ENCODE measurements around the gene PSAPL1.

Gene PSAPL1

GRCh38 chr4:7388627-7389026 lies 46.1 kb downstream of the PSAPL1 start:
- H3K27me3 ChIP-seq (replicated peaks; ENCODE audit: control insufficient read depth, insufficient read depth, low read length) = no peaks in the 10 kb centered on the region
- no peak for TF ChIP-seq CTCF (IDR thresholded peaks at IDR 0.05; ENCODE audit: insufficient read depth, low read length, poor library complexity, severe bottlenecking)
- no peaks in the 10 kb centered on the region for H3K36me3 ChIP-seq (ENCODE audit: control insufficient read depth, insufficient read depth, low read length)
- no peak for DNase-seq (ENCODE audit: extremely low read depth, insufficient read length)
- no peak overlapping the region for H3K4me3 ChIP-seq (replicated peaks; ENCODE audit: low read depth, low read length)

GRCh38 chr4:7387925-7388324 lies 46.8 kb downstream of the PSAPL1 start:
- no peak for DNase-seq (ENCODE audit: extremely low read depth, insufficient read length)
- Histone ChIP-seq H3K27me3 (replicated peaks; ENCODE audit: control insufficient read depth, insufficient read depth, low read length) (no peaks in the 10 kb centered on the region), H3K4me3 (replicated peaks; ENCODE audit: low read depth, low read length) (no peak overlapping the region), H3K36me3 (ENCODE audit: control insufficient read depth, insufficient read depth, low read length) (no peaks in the 10 kb centered on the region)
- no peak for TF ChIP-seq CTCF (IDR thresholded peaks at IDR 0.05; ENCODE audit: insufficient read depth, low read length, poor library complexity, severe bottlenecking)

- DNase-seq (ENCODE audit: extremely low read depth, insufficient read length) = no peak
- TF ChIP-seq CTCF (IDR thresholded peaks at IDR 0.05; ENCODE audit: insufficient read depth, low read length, poor library complexity, severe bottlenecking) = no peak
- H3K36me3 ChIP-seq (ENCODE audit: control insufficient read depth, insufficient read depth, low read length) = no peaks in the 10 kb centered on the region
- no peaks in the 10 kb centered on the region; the same call in 1 of the 2 replicates for H3K27me3 ChIP-seq (replicated peaks; ENCODE audit: control insufficient read depth, insufficient read depth, low read length)
- no peak overlapping the region for H3K4me3 ChIP-seq (replicated peaks; ENCODE audit: low read depth, low read length)
Observed at GRCh38 chr4:7384929-7385890, 49.5 kb downstream of the PSAPL1 start.

- no peak for TF ChIP-seq CTCF (IDR thresholded peaks at IDR 0.05; ENCODE audit: insufficient read depth, low read length, poor library complexity, severe bottlenecking)
- Histone ChIP-seq H3K4me3 (replicated peaks; ENCODE audit: low read depth, low read length) (no peak overlapping the region), H3K27me3 (replicated peaks; ENCODE audit: control insufficient read depth, insufficient read depth, low read length) (no peaks in the 10 kb centered on the region; the same call in 1 of the 2 replicates), H3K36me3 (ENCODE audit: control insufficient read depth, insufficient read depth, low read length) (no peaks in the 10 kb centered on the region)
- DNase-seq (ENCODE audit: extremely low read depth, insufficient read length) = no peak
Observed at GRCh38 chr4:7384003-7384928, 50.5 kb downstream of the PSAPL1 start.

- no peak for DNase-seq (ENCODE audit: extremely low read depth, insufficient read length)
- Histone ChIP-seq H3K36me3 (ENCODE audit: control insufficient read depth, insufficient read depth, low read length) (no peaks in the 10 kb centered on the region), H3K4me3 (replicated peaks; ENCODE audit: low read depth, low read length) (no peak overlapping the region), H3K27me3 (replicated peaks; ENCODE audit: control insufficient read depth, insufficient read depth, low read length) (no peaks in the 10 kb centered on the region; the same call in 1 of the 2 replicates)
- TF ChIP-seq CTCF (IDR thresholded peaks at IDR 0.05; ENCODE audit: insufficient read depth, low read length, poor library complexity, severe bottlenecking) = no peak
Observed at GRCh38 chr4:7383266-7383665, 51.5 kb downstream of the PSAPL1 start.
